GM19372 (cell line): ENCODE measurements around the gene LHPP.

Source experiments
- ATAC-seq: cut with Tn5 transposase; IDR thresholded peaks from one replicate; pipeline ENCODE4 v1.9.1; 2021; ENCODE audit warnings: mild to moderate bottlenecking, low read depth, moderate library complexity; ENCODE audit not compliant: unreplicated experiment

Gene LHPP

DNA sequence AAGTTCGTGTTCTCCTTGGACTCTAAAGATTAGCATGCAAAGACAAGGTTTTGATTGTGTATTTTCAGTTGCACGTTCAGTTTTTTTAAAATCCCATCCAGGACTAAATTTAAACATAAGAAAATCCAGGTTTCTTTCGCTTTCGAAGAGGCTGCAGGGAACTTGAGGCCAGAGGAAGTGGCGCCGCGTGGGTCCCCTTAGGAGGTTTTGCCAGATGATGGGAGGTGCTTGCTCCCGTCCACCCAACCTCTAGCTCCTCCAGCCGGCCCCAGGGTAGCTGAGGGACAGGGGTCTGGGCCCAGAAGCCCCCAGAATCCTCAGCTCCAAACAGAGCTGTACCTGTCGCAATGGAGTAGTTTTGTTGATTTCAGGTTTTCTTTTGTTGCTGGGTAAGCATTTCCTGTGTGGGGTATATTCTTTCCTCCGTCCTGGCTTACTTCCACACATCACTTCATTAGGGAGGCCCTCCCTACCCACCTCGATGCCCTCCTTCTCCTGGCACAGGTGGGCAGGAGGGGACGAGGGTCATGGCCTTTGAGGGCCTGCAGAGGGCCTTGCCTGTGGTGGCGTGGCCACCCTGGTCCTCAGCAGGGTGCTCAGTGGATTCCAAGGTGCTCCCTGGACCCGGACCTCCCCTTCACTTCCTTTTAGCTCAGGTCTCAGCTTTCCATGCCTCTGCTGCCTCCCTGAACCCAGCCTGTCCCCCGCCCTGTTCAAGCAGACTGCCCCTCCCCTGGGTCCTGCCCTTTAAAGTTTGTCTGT, 32.6 kb downstream of the LHPP start:
- no peak for ATAC-seq

GRCh38 chr10:124495162-124495561, 33.5 kb downstream of the LHPP start:
- ATAC-seq = no peak

GRCh38 chr10:124495725-124496124, 34.1 kb downstream of the LHPP start:
- no peak for ATAC-seq

DNA sequence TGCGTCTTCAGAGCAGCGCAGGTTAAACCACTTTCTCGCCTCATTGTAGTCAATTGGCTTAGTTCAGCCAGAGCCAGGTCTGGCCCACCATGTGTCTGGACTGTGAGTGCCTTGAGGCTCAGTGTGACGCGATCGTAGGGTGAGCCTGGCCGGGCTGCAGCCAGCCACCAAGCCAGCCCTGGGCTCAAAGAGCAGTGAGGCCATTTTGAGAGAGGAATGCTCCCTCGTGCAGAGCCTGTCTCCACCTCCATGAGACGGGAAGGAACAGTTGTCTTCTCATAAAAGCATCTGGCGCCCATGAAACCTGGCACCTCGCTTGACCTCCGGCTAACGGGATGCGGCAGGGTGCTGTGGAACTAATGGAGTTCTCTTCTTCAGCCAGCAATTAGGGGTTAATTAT, 34.5 kb downstream of the LHPP start:
- no peak for ATAC-seq

GRCh38 chr10:124496620-124497019, 35.0 kb downstream of the LHPP start:
- no peak for ATAC-seq

DNA sequence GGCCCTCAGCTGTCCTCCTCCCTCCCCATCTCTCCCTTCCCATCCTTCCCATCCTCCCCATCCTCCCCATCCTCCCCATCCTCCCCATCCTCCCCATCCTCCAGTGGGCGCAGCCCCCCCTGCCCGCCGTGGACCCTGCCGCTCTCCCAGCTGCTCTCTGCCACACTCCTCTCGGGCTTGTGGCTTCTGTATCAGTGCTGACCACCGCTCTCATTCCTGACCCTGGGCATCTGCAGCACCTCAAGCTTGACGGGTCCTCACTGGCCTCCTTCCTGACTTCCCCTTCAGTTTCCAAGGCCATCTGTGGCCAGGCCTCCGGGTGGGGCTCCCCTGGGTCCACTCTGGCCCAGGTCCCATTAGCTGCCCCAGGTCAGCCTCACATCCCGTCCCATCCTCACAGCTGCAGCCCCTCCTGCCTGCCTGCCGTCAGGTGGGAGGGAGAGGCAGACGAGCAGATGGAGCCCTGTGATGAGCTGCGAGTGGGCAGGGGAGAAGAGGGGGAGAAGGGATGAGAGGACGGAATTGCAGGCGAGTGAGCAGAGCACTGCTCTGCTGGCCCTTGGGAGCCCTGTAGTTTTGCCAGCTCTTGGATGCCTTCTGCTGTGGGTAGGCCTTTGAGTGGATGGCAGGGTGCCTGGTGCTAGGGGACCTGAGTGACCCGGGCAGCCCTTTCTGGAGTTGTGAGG, 35.7 kb downstream of the LHPP start:
- no peak for ATAC-seq

- no peak for ATAC-seq
These were observed 36.4 kb downstream of the LHPP start for GRCh38 chr10:124498056-124498455.

GRCh38 chr10:124500757-124501156, 39.1 kb downstream of the LHPP start:
- no peak for ATAC-seq

- ATAC-seq = no peak
These were observed 43.1 kb downstream of the LHPP start for GRCh38 chr10:124504711-124505110.

GRCh38 chr10:124505279-124505678, 43.7 kb downstream of the LHPP start:
- no peak for ATAC-seq

DNA sequence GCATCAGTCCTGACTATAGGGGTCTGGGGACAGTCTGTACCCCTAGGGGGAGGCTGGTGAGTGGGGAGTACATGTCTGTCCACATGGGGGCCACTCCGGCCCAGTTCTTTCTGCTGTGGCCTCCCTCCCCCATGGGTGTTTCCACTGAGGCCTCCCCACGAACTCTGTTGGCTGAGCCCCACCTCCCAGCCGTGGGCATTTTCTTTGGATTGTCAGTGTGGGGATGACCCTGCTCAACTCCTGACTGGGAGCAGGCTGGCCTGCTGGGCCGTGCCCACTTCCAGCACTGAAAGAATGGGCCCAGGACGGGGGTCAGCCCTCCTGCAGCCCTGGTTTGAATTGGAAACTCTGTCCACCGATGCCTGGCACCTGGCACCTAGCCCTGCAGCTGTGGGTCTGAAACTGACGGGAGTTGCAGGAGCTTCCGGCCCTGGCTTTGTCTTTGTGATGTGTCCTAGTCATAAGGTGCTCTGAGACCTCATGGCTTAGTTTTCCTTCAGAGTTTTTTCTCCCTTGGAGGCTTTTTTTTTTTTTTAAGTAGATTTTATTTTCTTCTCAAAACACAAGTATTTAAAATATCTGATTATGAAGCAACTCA, 46.5 kb downstream of the LHPP start:
- ATAC-seq = no peak

DNA sequence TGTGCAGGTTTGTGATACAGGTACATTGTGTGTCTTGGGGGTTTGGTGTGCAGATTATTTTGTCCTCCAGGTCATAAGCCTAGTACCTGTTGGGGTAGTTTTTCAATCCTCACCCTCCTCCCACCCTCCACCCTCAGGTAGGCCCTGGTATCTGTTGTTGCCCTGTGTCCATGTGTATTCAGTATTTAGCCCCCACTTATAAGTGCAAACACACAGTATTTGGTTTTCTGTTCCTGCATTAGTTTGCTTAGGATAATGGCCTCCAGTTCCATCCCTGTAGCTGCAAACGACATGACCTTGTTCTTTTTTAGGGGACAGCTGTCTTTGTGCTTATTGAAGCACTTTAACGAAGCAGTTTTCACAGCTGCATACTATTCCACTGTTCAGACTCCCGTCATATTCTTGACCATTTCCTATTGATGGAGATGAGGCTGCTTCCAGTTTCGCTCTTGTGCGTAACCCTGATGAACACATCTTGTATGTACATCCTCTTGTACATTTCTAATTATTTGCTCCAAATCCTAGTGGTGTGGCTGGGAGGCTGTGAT, 47.4 kb downstream of the LHPP start:
- ATAC-seq = no peak

GRCh38 chr10:124509880-124510632, 48.4 kb downstream of the LHPP start:
- no peak for ATAC-seq

GRCh38 chr10:124510759-124511158, 49.1 kb downstream of the LHPP start:
- no peak for ATAC-seq

DNA sequence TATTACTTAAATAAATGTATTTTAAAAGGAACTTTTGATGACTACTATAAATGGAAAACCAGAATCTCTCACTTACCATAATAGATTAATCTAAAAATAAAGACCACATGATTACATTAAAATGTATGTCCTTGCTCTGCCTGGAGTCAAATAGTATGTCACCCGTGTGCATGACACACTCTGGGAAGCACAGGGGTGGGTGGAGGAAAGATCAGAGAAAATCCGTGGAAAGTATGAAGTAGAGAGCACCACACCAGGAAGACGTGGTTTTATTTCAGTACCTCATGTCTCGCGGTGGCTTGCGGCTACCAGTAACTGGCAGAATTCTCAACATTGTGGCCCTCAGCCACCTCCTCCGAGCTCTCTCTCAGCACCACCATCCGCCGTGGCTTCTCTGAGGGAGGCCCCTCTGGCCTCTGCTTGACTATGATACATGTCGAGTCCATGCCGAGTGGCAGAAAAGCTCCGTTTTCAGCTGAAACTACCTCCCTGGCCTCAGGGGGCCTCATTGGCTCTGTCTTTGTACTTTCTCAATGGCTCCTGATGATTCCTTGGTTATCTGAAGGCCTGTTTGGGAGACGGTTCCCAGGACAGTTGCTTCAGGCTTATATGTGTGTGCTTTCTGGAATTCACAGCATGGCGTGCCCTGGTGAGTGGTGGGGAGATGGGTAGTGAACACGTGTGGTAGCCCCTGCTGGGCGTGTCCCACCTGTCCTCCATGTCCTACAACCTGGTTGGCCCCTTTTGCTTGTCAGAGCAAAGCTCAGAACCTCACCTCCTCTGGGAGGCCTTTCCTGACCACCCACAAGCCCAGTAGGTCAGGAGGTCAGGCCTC, 49.8 kb downstream of the LHPP start:
- no peak for ATAC-seq

- ATAC-seq = no peak
These were observed 50.4 kb downstream of the LHPP start for GRCh38 chr10:124512040-124512428.

DNA sequence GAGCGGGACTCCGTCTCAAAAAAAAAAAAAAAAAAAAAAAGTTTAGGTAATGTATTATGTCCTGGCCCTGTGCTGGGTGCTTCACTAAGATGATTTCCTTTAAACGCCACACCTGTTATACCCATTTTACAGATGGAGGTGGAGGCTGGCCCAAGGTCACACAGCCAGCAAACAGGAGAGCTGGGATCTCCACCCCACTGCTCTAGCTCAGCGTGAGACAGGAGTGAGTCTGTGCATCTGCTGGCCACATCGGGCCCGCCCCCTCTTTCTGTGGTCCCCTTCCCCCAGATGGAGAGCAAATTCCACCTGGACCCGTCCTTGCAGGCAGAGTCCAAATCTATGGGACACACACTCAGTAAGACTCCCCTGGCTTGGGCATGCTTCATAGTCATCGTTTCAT, 51.0 kb downstream of the LHPP start:
- no peak for ATAC-seq

DNA sequence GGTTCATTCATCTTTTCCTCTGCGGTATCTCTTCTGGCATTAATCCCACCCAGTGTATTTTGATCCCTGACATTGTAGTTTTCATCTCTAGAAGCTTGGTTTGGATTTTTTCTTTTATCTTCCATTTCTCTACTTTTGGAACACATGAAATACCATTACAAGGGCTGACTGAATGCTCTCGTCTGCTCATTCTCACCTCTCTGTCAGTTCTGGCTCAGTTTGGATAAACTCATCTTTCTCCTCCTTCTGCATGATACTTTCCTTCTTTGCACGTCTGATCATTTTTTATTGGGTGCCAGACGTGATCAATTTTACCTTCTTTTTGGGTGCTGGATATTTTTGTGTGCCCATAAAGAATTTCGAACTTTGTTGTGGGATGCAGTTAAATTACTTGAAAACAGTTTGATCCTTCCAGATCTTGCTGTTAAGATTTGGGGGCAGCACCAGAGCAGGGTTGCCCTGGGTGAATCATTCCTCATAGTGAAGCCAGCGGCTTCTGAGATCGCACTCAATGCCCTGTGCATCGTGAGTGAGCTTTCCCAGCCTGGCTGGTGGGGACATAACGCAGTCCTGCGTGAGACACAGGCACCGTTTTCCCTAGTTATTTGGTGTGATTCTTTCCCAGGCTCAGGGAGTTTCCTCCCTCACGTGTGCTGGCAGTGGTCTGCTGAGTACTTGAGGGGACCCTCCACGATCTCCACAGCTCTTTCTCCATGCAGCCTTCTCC, 53.8 kb downstream of the LHPP start:
- ATAC-seq = no peak

- ATAC-seq = no peak
These were observed 54.6 kb downstream of the LHPP start for GRCh38 chr10:124516181-124516580.
